HEK293T (cell line): ENCODE data around the gene PCGF3.

Source experiments
- ARNT ChIP-seq: fragments of 450-650 bp; IDR thresholded peaks from 2 replicates; pipeline ENCODE4 v1.6.1; 2017; ENCODE audit warnings: mild to moderate bottlenecking
- BHLHE40 ChIP-seq: fragments of 450-650 bp; IDR thresholded peaks from 2 replicates; pipeline ENCODE4 v1.6.1; 2016; ENCODE audit warnings: mild to moderate bottlenecking, moderate library complexity, borderline replicate concordance
- CTBP1 ChIP-seq: fragments of 450-650 bp; IDR thresholded peaks from 2 replicates; pipeline ENCODE4 v1.6.1; 2016; ENCODE audit warnings: borderline replicate concordance
- FOXA1 ChIP-seq: fragments of 450-650 bp; IDR thresholded peaks from 2 replicates; pipeline ENCODE4 v1.6.1; 2016; ENCODE audit warnings: mild to moderate bottlenecking
- FOXM1 ChIP-seq: fragments of 450-650 bp; IDR thresholded peaks from 2 replicates; pipeline ENCODE4 v1.6.1; 2017; ENCODE audit warnings: mild to moderate bottlenecking, borderline replicate concordance
- HDGF ChIP-seq: fragments of 450-650 bp; IDR thresholded peaks from 2 replicates; pipeline ENCODE4 v1.6.1; 2017; ENCODE audit warnings: antibody characterized with exemption, borderline replicate concordance
- PKNOX1 ChIP-seq: fragments of 450-650 bp; IDR thresholded peaks from 2 replicates; pipeline ENCODE4 v1.6.1; 2016
- SP1 ChIP-seq: fragments of 450-650 bp; IDR thresholded peaks from 2 replicates; pipeline ENCODE4 v1.6.1; 2017
- SUZ12 ChIP-seq: fragments of 450-650 bp; IDR thresholded peaks from 2 replicates; pipeline ENCODE4 v1.6.1; 2016; ENCODE audit warnings: mild to moderate bottlenecking
- ZNF384 ChIP-seq: fragments of 450-650 bp; IDR thresholded peaks from 2 replicates; pipeline ENCODE4 v1.6.1; 2016

DNA sequence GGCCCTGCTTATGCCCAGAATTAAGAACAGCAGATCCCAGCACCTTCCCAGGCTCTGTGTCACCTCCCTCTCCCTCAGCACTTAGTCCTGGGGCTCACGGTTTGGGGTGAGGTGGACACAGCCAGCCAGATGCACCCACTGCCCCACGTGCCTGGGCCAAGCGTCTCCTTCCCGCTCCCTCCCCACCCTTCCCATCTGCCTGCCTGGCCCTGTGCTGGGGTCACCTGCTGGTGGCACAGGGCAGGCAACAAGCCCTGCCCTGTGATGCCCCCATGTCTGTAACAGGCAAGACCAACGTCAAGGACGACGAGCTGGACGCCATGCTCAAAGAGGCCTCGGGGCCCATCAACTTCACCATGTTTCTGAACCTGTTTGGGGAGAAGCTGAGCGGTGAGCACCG lies 26.0 kb upstream of the PCGF3 start:
- no peak for TF ChIP-seq FOXM1
- no peak for TF ChIP-seq SP1
- TF ChIP-seq CTBP1: no peak
- no peak for TF ChIP-seq SUZ12
- TF ChIP-seq ZNF384: no peak
- TF ChIP-seq ARNT: no peak
- no peak for TF ChIP-seq BHLHE40
- no peak for TF ChIP-seq FOXA1
- no peak for TF ChIP-seq PKNOX1
- TF ChIP-seq HDGF: no peak
